Measurements from ENCODE around the gene TM7SF3.

- TF ChIP-seq EZH2 (IDR thresholded peaks at IDR 0.05) (no peak), CTCF (IDR thresholded peaks at IDR 0.05) (no peak), EZH2phosphoT487 (IDR thresholded peaks at IDR 0.05) (no peak)
Measured at GRCh38 chr12:27018037-27018436, 3.9 kb upstream of the TM7SF3 start.
